ENCODE data around the gene REXO5.

REXO5 gene

DNA sequence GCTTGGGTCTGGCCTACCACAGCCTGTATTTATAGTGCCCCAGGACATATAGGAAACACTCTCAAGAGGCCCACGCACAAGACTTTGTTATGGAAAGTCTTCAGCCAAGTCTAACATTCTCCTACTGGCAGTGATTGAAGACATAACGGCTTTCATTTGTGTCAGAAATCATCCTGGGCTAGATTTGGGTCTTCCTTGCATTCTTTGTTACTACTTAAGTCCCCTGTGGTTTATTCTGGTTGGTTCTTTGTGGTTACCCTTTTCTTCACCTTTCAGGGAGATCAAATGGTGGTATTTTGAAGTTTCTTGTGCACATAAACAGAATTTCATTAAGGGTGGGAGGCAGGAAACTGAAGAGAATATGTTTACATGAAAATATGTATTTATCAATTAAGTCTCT lies 37.7 kb downstream of the REXO5 start:
- ChIA-PET POLR2A (ENCODE audit: low non-redundant PET) (no interaction called here), CTCF (interaction anchor here (0.6 kb wide), 1 partner anchor 289 kb away, joined by 4 read pairs; no protein-coding TSS in a partner anchor)
- DNase-seq (ENCODE audit: low spot score), result no peak
- H3K27ac ChIP-seq, result no peak overlapping the region
- TF ChIP-seq, protein P1, sequence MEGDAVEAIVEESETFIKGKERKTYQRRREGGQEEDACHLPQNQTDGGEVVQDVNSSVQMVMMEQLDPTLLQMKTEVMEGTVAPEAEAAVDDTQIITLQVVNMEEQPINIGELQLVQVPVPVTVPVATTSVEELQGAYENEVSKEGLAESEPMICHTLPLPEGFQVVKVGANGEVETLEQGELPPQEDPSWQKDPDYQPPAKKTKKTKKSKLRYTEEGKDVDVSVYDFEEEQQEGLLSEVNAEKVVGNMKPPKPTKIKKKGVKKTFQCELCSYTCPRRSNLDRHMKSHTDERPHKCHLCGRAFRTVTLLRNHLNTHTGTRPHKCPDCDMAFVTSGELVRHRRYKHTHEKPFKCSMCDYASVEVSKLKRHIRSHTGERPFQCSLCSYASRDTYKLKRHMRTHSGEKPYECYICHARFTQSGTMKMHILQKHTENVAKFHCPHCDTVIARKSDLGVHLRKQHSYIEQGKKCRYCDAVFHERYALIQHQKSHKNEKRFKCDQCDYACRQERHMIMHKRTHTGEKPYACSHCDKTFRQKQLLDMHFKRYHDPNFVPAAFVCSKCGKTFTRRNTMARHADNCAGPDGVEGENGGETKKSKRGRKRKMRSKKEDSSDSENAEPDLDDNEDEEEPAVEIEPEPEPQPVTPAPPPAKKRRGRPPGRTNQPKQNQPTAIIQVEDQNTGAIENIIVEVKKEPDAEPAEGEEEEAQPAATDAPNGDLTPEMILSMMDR (conservative IDR thresholded peaks at IDR 0.05; ENCODE audit: low read depth), result no peak

DNA sequence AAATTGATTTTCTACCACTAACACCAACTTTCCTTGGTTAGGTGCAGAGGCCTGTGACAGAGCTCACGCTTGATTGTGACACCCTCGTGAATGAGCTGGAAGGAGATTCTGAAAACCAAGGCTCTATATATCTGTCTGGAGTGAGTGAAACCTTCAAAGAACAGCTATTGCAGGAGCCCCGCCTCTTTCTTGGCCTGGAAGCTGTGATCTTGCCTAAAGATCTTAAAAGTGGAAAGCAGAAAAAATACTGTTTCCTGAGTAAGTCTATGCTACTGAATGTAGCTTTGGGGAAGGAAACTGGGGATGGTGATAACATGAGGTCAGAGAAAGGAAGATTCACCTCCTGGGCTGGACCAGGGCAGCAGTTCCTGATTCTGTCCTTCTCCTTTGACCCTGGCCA lies 38.3 kb downstream of the REXO5 start:
- POLR2A ChIA-PET (ENCODE audit: low non-redundant PET), result no interaction called here
- CTCF ChIA-PET, result no interaction called here

DNA sequence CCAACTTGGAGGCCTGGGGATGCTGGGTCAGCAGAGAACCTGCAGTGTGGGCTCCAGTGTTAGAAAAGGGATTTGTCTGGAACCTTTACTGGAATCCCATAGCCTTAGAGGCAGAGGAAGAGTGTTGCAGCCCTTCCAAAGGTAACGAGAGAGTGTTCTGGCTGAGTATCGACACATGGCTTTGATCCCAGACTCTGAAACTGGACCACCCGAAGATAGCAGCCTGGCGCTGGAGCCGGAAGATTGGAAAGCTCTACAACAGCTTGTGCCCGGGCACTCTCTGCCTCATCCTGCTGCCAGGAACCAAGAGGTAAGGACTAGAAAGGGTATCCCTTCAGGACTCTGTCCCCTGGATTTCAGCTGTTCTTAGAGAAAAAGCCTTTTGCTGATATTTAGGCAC lies 39.7 kb downstream of the REXO5 start:
- ChIA-PET POLR2A (ENCODE audit: low non-redundant PET) (no interaction called here), CTCF (interaction anchor here (0.6 kb wide), 1 partner anchor 310 kb away, joined by 3 read pairs; no protein-coding TSS in a partner anchor)
- no peak for DNase-seq (ENCODE audit: low spot score)
- H3K27ac ChIP-seq, result no peak overlapping the region
- TF ChIP-seq, protein P1 (conservative IDR thresholded peaks at IDR 0.05; ENCODE audit: low read depth), result no peak

More for the DNA sequence above, 38.3 kb downstream of the REXO5 start:
- TF ChIP-seq, protein P1 (conservative IDR thresholded peaks at IDR 0.05; ENCODE audit: low read depth), result no peak
- no peak for DNase-seq (ENCODE audit: low spot score)
- no peak overlapping the region for H3K27ac ChIP-seq

DNA sequence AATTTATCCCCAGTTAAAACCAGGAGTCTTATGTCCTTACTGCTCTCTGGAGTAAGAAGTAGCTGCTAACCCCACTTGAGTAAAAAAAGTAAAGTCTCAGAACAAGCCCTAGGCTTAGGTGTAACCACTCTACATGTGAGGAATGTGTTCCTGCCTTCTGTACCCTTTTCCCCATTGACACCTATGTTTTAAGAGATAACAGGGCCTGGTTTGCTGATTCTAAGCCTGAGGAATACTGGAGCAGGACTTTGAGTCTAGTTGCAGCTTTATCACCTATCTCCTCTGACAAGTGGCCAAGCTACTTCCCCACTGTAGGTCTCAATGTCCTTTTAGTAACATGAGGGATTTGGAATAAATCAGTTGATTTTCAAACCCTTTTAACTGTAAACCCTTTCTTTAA lies 40.2 kb downstream of the REXO5 start:
- no peak for DNase-seq (ENCODE audit: low spot score)
- H3K27ac ChIP-seq, result no peak overlapping the region
- TF ChIP-seq, protein P1 (conservative IDR thresholded peaks at IDR 0.05; ENCODE audit: low read depth), result no peak
- CTCF ChIA-PET, result interaction anchor here (0.6 kb wide), 1 partner anchor 46 kb away, joined by 4 read pairs; no protein-coding TSS in a partner anchor
- POLR2A ChIA-PET (ENCODE audit: low non-redundant PET), result no interaction called here

DNA sequence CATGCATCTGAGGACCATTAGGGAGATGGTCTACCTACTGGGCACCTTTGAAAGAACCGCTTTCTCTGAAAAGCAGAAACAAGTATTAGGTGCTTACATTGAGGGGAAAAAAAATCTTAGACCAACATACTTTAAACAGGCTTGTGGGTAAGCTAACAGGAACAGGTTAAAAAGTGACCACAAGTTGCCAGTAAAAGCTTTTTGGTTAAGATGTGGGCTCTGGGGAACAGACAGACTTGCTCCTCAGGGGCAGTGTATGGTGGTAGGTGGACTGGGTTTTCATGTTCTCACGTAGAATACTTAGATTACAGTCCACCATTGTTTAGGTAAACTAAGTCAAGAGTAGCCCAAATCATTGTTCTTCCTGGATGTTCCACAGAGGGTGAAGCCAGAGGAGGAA lies 41.2 kb downstream of the REXO5 start:
- ChIA-PET CTCF (interaction anchor here (0.6 to 1.5 kb wide), 2 partner anchors 250 to 255 kb away, joined by 4 read pairs; no protein-coding TSS in a partner anchor), POLR2A (ENCODE audit: low non-redundant PET) (no interaction called here)
- TF ChIP-seq, protein P1 (conservative IDR thresholded peaks at IDR 0.05; ENCODE audit: low read depth), result no peak
- H3K27ac ChIP-seq, result no peak overlapping the region
- DNase-seq (ENCODE audit: low spot score), result no peak

DNA sequence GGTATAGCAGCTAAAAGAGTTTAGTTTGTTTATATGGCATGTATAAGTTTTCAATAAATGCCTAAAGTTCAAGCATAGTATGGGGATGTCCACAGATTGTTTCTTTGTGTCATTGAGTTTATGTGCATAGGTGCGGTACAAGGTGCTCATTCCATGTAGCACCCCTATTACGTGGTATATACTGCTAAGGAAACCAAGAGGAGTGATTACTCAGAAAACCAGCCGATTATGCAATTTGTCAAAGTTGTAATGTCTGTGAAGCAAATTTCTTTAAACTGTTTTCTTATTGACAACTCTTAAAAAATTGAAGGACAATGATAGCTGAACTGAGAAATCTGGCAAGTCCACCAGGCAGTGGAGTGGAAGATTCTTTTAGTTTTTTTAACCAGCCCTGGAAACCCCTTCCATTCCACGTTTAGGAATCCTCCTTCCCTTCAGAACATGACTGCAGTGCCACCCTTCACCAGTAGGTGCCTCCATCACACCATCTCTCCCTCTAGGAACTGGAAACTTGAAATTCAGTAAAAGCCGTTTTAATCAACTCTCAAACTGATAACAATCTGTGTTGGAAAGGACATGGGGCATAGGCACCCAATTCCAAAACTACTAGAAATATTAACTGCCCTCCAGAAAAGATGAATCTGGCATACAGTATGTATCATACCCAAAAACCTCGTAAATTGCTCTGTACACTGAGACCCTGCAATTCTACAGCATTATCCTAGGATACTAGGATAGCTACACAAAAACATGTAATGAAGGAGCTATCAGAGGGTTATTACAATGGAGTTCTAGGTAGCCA lies 43.5 kb downstream of the REXO5 start:
- peak overlapping the region; percentile 47; the same call in 1 of the 2 replicates for H3K27ac ChIP-seq
- TF ChIP-seq, protein P1 (conservative IDR thresholded peaks at IDR 0.05; ENCODE audit: low read depth), result peak; percentile 98
- CTCF ChIA-PET, result interaction anchor here (0.5 to 1.6 kb wide), 9 partner anchors 49 to 1754 kb away, joined by 3 to 7 read pairs (median 3); no protein-coding TSS in a partner anchor
- POLR2A ChIA-PET (ENCODE audit: low non-redundant PET), result no interaction called here
- DNase-seq (ENCODE audit: low spot score), result peak; percentile 46
